HEK293 (cell line): Measurements from ENCODE around the gene PNKD.

ENCODE experiments used
- BCL11A ChIP-seq: fragments of 450-650 bp; formaldehyde crosslinking; IDR thresholded peaks from 2 replicates; pipeline ENCODE4 v1.5.1; 2016; ENCODE audit warnings: low read depth, missing biosample characterization, missing genetic modification characterization
- BCL11B ChIP-seq: fragments of 450-650 bp; formaldehyde crosslinking; IDR thresholded peaks from 2 replicates; pipeline ENCODE4 v1.5.1; 2016; ENCODE audit warnings: low read depth, missing biosample characterization, missing genetic modification characterization
- CTCF ChIP-seq: fragments of 450-650 bp; formaldehyde crosslinking; IDR thresholded peaks from 2 replicates; pipeline ENCODE4 v1.5.1; 2016; ENCODE audit warnings: missing biosample characterization, missing genetic modification characterization
- SALL2 ChIP-seq: fragments of 450-650 bp; formaldehyde crosslinking; IDR thresholded peaks from 2 replicates; pipeline ENCODE4 v1.5.0; 2017; ENCODE audit warnings: missing biosample characterization, mild to moderate bottlenecking, missing genetic modification characterization, borderline replicate concordance
- ZBTB1 ChIP-seq: fragments of 450-650 bp; formaldehyde crosslinking; IDR thresholded peaks from 2 replicates; pipeline ENCODE4 v1.5.1; 2016; ENCODE audit warnings: missing biosample characterization, missing genetic modification characterization
- ZBTB20 ChIP-seq: fragments of 450-650 bp; formaldehyde crosslinking; IDR thresholded peaks from 2 replicates; pipeline ENCODE4 v1.5.1; 2016; ENCODE audit warnings: missing biosample characterization, missing genetic modification characterization
- ZFP3 ChIP-seq: fragments of 450-650 bp; formaldehyde crosslinking; IDR thresholded peaks from 2 replicates; pipeline ENCODE4 v1.5.1; 2016; ENCODE audit warnings: low read depth, missing biosample characterization, missing genetic modification characterization
- ZNF18 ChIP-seq: fragments of 450-650 bp; formaldehyde crosslinking; IDR thresholded peaks from 2 replicates; pipeline ENCODE4 v1.5.1; 2016; ENCODE audit warnings: missing biosample characterization, missing genetic modification characterization
- ZNF292 ChIP-seq: fragments of 450-650 bp; formaldehyde crosslinking; IDR thresholded peaks from 2 replicates; pipeline ENCODE4 v1.5.1; 2016; ENCODE audit warnings: low read depth, missing biosample characterization, missing genetic modification characterization, borderline replicate concordance
- ZNF416 ChIP-seq: fragments of 450-650 bp; formaldehyde crosslinking; IDR thresholded peaks from 2 replicates; pipeline ENCODE4 v1.5.1; 2016; ENCODE audit warnings: missing biosample characterization, missing genetic modification characterization
- ZNF510 ChIP-seq: fragments of 450-650 bp; formaldehyde crosslinking; IDR thresholded peaks from 2 replicates; pipeline ENCODE4 v1.5.1; 2018; ENCODE audit warnings: mild to moderate bottlenecking, missing genetic modification characterization, missing biosample characterization; ENCODE audit not compliant: insufficient replicate concordance
- ZNF548 ChIP-seq: fragments of 450-650 bp; formaldehyde crosslinking; IDR thresholded peaks from 2 replicates; pipeline ENCODE4 v1.5.1; 2016; ENCODE audit warnings: missing biosample characterization, missing genetic modification characterization

- TF ChIP-seq BCL11A (tag by site-specific recombination) (no peak), CTCF (tag by site-specific recombination) (no peak), ZNF18 (tag by site-specific recombination) (no peak), BCL11B (tag by site-specific recombination) (no peak), ZBTB20 (tag by site-specific recombination) (no peak), ZNF292 (tag by site-specific recombination) (no peak), ZNF510 (tag by site-specific recombination) (no peak), ZNF416 (no peak), ZBTB1 (no peak), SALL2 (tag by site-specific recombination) (no peak), ZFP3 (tag by site-specific recombination) (no peak), ZNF548 (tag by site-specific recombination) (no peak)
These were observed 70.3 kb downstream of the PNKD start for GRCh38 chr2:218340656-218341055.
